Hematopoietic multipotent progenitor cell (in vitro differentiated cells): ENCODE results near the gene LTBP1. TPM values are rescaled to one million over a fixed set of nuclear protein-coding genes. Genes with fewer than 3 reads are reported as not detected.
"Not testable (repeated sequence)": the region's sequence is repeated elsewhere in the genome, so short reads cannot be mapped to it uniquely, and the experiment has no call there.

ENCODE experiments used
- DNase-seq, 3 donors: peaks; one replicate each; pipeline ENCODE4 v3.0.0-alpha.2; 2011 to 2015; ENCODE audit warnings: low read depth in 2 of 3, low spot score in 2 of 3
- total RNA-seq: library from RNA; depleted of rRNA; stranded (reverse); fragments of >200 nt; gene quantifications from one replicate; pipeline ENCODE4 v1.2.3, GENCODE V29; 2012

LTBP1 gene, protein sequence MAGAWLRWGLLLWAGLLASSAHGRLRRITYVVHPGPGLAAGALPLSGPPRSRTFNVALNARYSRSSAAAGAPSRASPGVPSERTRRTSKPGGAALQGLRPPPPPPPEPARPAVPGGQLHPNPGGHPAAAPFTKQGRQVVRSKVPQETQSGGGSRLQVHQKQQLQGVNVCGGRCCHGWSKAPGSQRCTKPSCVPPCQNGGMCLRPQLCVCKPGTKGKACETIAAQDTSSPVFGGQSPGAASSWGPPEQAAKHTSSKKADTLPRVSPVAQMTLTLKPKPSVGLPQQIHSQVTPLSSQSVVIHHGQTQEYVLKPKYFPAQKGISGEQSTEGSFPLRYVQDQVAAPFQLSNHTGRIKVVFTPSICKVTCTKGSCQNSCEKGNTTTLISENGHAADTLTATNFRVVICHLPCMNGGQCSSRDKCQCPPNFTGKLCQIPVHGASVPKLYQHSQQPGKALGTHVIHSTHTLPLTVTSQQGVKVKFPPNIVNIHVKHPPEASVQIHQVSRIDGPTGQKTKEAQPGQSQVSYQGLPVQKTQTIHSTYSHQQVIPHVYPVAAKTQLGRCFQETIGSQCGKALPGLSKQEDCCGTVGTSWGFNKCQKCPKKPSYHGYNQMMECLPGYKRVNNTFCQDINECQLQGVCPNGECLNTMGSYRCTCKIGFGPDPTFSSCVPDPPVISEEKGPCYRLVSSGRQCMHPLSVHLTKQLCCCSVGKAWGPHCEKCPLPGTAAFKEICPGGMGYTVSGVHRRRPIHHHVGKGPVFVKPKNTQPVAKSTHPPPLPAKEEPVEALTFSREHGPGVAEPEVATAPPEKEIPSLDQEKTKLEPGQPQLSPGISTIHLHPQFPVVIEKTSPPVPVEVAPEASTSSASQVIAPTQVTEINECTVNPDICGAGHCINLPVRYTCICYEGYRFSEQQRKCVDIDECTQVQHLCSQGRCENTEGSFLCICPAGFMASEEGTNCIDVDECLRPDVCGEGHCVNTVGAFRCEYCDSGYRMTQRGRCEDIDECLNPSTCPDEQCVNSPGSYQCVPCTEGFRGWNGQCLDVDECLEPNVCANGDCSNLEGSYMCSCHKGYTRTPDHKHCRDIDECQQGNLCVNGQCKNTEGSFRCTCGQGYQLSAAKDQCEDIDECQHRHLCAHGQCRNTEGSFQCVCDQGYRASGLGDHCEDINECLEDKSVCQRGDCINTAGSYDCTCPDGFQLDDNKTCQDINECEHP (N-terminal part only)
- total RNA-seq: 4.3 TPM

GRCh38 chr2:32946314-32947075, at the start of gene LTBP1:
Gene LTBP1 (plus strand): TSS chr2:32946953. CDS start chr2:32947325, 372 bp downstream.
- peak; percentile 7 to 76 (median 61) for DNase-seq

DNA sequence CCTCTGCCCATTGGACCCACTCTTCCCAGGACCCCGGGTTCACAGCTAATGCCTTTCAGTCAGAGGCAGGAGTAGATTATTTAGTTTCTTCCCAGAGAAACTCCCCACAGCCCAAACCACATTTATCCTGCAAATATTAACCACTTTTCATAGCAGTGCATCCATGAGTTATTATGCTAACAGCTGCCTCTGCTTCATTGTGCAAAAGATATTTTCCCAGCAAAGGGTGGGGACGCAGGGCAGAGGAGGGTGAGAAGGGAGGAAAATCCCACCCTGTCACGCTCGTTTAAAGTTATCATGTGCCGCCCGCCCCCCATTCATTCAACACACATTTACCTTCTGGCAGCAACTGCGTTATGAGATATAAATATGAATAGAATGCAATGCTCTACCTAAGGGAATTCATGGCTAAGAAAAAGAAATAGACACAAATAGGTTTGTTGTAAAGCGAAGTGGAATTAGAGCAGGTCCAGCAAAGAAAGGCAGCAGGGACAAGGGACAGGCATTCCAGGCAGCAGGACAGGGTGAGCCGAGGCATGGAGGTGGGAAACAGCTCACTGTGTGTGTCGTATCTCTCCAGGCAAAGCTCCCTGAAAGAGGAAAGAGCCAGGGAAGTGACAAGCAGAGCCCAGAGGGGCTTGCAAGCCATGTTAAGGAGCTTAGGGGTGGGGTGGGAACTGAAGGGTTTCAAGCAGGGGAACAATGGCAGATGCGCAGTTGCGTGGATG, 46.3 kb upstream of the LTBP1 start:
- DNase-seq: no peak

- DNase-seq: no peak
These were observed 45.4 kb upstream of the LTBP1 start for GRCh38 chr2:32901313-32901712.

DNA sequence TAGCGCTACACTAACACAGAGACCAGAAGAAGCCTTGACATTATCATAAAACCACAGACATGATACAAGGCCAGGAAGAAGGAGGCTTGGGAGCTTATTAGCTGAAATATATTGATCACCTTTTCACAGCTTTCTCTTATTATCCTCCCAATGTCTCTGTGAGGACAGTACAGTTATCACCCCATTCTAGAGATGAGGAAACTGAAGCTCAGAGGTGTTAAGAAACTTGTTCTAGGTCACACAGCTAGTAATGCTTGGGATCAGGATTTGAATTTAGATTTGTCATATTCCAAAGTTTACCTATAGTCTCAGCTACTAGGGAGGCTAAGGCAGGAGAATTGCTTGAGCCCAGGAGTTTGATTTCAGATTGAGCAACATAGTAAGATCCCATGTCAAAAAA, 44.6 kb upstream of the LTBP1 start:
- no peak for DNase-seq

GRCh38 chr2:32902986-32903385, 43.8 kb upstream of the LTBP1 start:
- DNase-seq: no peak

- DNase-seq: no peak
These were observed 42.7 kb upstream of the LTBP1 start for GRCh38 chr2:32904074-32904473.

DNA sequence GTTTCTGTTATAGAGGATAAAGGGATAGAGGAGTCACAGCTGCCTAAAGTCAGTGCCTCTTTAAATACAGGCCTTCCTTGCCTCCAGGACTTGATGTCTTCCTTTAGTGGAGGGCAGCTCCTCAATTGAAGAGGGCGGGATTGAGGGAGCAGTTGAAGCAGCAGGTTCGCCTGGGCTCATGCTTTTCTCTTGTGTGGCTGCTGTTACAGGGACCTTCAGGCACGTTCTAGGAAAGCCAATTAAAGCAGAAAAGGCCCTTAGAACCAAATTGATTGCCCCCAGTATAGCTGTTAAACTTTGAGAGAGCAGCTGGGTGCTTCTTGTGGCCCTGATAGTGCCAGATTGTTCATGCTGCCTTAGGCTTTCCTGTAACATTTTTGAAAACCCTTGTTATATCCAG, 42.0 kb upstream of the LTBP1 start:
- DNase-seq: no peak

GRCh38 chr2:32905270-32905669, 41.5 kb upstream of the LTBP1 start:
- DNase-seq: no peak

DNA sequence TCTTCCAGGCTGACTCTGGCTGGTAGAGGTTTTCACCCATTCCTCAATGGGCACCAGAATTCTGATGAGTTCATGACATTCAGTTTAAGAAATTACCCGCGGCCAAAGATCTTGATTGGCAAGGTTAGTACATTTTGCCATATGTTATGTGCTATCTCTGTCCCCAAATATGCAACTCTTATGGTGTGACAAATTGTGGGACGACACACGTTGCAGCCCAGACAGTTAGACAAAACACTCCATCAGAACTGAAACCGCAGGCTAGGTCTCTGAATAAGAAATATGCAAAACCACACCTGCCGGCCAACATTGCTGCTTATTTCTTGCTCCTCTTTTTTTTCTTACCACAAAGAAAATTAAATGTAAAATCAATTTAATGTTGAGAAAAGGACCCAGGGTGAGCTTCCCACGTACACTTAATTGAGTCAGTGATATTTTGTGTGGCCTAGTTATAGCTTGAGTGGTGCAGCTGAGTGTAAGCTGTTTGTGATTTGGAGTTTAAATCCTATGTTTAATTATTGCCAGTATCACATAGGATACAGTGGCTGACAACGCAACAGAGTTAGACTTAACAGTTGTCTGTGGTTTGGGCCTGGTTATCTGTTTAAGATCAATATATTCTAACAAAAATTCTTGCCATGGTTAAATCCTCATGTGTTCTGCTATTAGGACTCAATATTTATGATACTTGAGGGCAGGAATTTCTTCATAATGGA, 35.7 kb upstream of the LTBP1 start:
- no peak for DNase-seq

DNA sequence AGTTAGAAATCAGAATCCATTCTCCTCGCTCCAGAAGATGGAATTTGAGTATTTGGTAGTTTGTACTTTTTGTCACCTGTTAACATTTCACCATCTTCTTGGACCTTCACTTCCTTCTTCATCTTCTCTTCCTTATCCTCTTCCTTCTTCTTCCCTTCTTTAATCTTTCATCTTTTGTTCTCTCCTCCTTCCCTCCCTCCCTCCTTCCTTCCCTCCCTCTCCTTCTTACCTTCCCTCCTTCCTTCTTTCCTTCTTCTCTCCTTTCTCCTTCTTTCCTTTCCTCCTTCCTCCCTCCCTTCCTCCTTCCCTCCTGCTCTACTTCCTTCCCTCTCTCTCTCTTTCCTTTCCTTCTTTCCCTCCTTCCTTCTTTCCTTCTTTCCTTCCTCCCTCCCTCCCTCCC, 31.1 kb upstream of the LTBP1 start:
- DNase-seq: no peak

- DNase-seq: no peak
These were observed 28.0 kb upstream of the LTBP1 start for GRCh38 chr2:32918774-32919173.

DNA sequence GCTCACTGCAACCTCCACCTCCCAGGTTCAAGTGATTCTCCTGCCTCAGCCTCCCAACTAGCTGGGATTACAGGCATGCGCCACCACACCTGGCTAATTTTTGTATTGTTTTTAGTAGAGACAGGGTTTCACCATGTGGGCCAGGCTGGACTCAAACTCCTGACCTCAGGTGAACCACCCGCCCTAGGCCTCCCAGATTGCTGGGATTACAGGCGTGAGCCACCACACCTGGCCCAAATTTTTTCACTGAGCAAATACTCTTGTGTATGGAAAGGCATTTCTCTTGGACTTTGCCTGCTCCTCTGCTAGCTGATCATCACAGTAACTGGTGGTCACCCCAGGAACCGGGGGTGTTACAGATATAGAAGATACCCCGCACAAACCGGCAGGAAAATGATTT, 26.9 kb upstream of the LTBP1 start:
- not testable (repeated sequence) for DNase-seq

DNA sequence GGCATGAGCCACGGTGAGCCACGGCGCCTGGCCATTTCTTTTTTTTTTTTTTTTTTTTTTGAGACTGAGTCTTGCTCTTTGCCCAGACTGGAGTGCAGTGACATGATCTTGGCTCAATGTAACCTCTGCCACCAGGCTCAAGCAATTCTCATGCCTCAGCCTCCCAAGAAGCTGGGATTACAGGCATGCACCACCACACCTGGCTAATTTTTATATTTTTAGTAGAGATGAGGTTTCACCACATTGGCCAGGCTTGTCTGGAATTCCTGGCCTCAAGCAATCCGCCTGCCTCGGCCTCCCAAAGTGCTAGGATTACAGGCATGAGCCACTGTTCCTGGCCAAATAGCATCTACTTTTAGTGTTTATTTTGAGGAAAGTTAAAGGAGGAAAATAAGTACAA, 25.3 kb upstream of the LTBP1 start:
- not testable (repeated sequence) for DNase-seq

DNA sequence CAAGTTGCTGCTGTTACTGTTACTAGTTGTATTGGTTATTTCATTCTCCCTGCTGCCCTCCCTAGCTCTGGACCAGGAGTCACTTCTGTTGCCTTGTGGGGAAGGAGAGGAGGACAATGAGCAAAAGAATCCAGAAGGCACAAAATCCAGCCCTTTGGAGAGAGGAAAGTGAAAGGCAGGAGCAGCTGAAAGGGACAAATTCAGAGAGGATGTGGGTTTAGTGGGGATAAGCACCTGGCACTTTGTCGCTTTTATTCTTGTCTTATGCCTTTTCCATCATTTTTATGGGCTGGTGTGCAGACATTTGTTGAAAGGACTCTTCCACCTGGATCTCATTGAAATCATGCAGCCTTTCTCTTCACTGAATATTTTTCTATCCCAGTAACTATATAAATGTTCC, 24.3 kb upstream of the LTBP1 start:
- no peak for DNase-seq

DNA sequence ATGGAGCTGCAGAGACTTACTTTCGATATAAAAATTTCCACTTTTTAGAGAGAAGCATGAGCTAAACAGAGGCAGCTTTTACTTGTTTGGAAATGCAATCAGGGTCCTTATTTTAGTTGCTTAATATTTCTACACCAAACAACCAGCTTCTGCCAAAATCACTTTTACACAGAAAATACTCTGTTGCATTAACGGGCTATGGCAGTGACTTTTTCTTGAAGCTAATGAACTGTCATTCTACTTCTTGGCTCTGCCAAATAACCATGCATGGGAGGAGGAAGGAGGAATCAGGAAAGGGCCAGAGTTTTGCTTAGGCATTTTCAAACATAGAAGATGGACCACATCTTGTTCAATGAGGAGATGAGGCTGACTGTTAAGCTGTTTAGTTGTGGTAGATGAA, 23.6 kb upstream of the LTBP1 start:
- no peak for DNase-seq

- no peak for DNase-seq
These were observed 21.4 kb upstream of the LTBP1 start for GRCh38 chr2:32925283-32925815.

DNA sequence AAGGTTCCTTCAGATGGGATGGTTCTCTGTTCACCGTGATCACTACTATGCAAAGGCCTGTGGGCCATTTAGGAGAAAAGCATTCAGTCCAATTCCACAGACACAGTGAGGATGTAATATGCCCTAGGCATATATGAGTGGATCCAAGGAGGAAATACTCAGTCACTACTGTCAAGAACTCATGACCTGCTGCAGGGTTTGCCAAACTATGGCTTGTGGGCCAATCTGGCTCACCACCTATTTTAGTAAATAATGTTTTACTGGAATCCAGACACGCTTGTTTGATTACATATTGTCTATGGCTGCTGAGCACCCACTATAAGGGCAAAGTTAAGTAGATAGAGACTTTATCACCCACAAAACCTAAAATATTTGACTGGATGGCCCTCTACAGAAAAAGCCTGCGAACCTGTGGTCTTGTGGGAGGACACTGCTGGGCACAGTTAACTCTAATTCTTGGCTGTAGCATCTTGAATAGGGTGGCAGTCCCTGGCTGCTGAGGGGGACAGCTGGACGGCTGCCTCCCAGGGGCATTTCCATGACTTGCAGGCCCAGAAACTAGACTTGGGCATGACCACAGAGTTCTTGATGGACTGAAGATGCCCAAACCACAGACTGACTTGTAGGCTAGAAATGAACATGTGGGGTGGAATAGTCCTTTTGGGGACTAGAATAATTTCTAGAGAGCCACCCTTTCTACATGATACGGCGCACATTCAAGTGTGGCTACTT, 20.6 kb upstream of the LTBP1 start:
- DNase-seq: no peak

- no peak for DNase-seq
These were observed 20.1 kb upstream of the LTBP1 start for GRCh38 chr2:32926708-32927084.
